Left forelimb (tissue), 1 donor: ENCODE results near the gene RIPPLY1.

Experiments
- DNase-seq: peaks from one replicate; pipeline ENCODE4 v3.0.0-alpha.2; 2018; ENCODE audit warnings: low spot score

The RIPPLY1 gene

GRCh38 chrX:106903291-106903824, at the start of gene RIPPLY1:
Gene RIPPLY1, minus strand, starts transcription at chrX:106903341. Its CDS starts 54 bp downstream, at chrX:106903287.
- no peak for DNase-seq

- DNase-seq: no peak
Measured at GRCh38 chrX:106952538-106952937, 49.4 kb upstream of the RIPPLY1 start.

GRCh38 chrX:106952089-106952488, 48.9 kb upstream of the RIPPLY1 start:
- DNase-seq: no peak

GRCh38 chrX:106951230-106951629, 48.1 kb upstream of the RIPPLY1 start:
- no peak for DNase-seq

- DNase-seq: no peak
Measured at GRCh38 chrX:106950381-106950780, 47.2 kb upstream of the RIPPLY1 start.

- no peak for DNase-seq
Measured at GRCh38 chrX:106949366-106949765, 46.2 kb upstream of the RIPPLY1 start.

- DNase-seq: no peak
Measured at GRCh38 chrX:106948641-106949040, 45.5 kb upstream of the RIPPLY1 start.

GRCh38 chrX:106946464-106946863, 43.3 kb upstream of the RIPPLY1 start:
- no peak for DNase-seq

GRCh38 chrX:106940068-106940467, 36.9 kb upstream of the RIPPLY1 start:
- no peak for DNase-seq

GRCh38 chrX:106939566-106939965, 36.4 kb upstream of the RIPPLY1 start:
- no peak for DNase-seq

GRCh38 chrX:106936246-106936645, 33.1 kb upstream of the RIPPLY1 start:
- DNase-seq: no peak

GRCh38 chrX:106935175-106935574, 32.0 kb upstream of the RIPPLY1 start:
- DNase-seq: no peak

- no peak for DNase-seq
Measured at GRCh38 chrX:106933538-106933961, 30.4 kb upstream of the RIPPLY1 start.

- DNase-seq: no peak
Measured at GRCh38 chrX:106932960-106933537, 29.9 kb upstream of the RIPPLY1 start.

GRCh38 chrX:106932492-106932923, 29.4 kb upstream of the RIPPLY1 start:
- DNase-seq: no peak

- DNase-seq: no peak
Measured at GRCh38 chrX:106931831-106932491, 28.8 kb upstream of the RIPPLY1 start.

GRCh38 chrX:106928227-106928626, 25.1 kb upstream of the RIPPLY1 start:
- no peak for DNase-seq

GRCh38 chrX:106927700-106928099, 24.6 kb upstream of the RIPPLY1 start:
- DNase-seq: no peak

- no peak for DNase-seq
Measured at GRCh38 chrX:106927023-106927422, 23.9 kb upstream of the RIPPLY1 start.

GRCh38 chrX:106921637-106922036, 18.5 kb upstream of the RIPPLY1 start:
- DNase-seq: no peak

GRCh38 chrX:106919932-106920452, 16.9 kb upstream of the RIPPLY1 start, which contains the start of gene CLDN2:
Gene CLDN2, plus strand, starts transcription at chrX:106920402. Its CDS starts 7,827 bp downstream, at chrX:106928229.
- no peak for DNase-seq

- no peak for DNase-seq
Measured at GRCh38 chrX:106917830-106918500, 14.8 kb upstream of the RIPPLY1 start.

GRCh38 chrX:106912864-106913263, 9.7 kb upstream of the RIPPLY1 start:
- no peak for DNase-seq
